ENCODE results near the gene MAP3K7CL.

The MAP3K7CL gene

GRCh38 chr21:29196670-29197191 is 66.3 kb downstream of the MAP3K7CL start:
- DNase-seq (ENCODE audit: low read depth), result no peak

- DNase-seq (ENCODE audit: low read depth), result no peak
These were observed 70.7 kb downstream of the MAP3K7CL start for GRCh38 chr21:29201186-29201585.

GRCh38 chr21:29205009-29205408 is 74.6 kb downstream of the MAP3K7CL start:
- no peak for DNase-seq (ENCODE audit: low read depth)

- DNase-seq (ENCODE audit: low read depth), result no peak
These were observed 75.5 kb downstream of the MAP3K7CL start for GRCh38 chr21:29205988-29206387.

GRCh38 chr21:29206445-29206844 is 76.0 kb downstream of the MAP3K7CL start:
- DNase-seq (ENCODE audit: low read depth), result no peak

GRCh38 chr21:29207201-29207600 is 76.8 kb downstream of the MAP3K7CL start:
- no peak for DNase-seq (ENCODE audit: low read depth)

GRCh38 chr21:29208044-29208681 is 77.7 kb downstream of the MAP3K7CL start:
- no peak for DNase-seq (ENCODE audit: low read depth)

- peak; percentile 81 for DNase-seq (ENCODE audit: low read depth)
These were observed 78.2 kb downstream of the MAP3K7CL start for GRCh38 chr21:29208682-29209059.

GRCh38 chr21:29209696-29210095 is 79.3 kb downstream of the MAP3K7CL start:
- no peak for DNase-seq (ENCODE audit: low read depth)

GRCh38 chr21:29211205-29211604 is 80.8 kb downstream of the MAP3K7CL start:
- no peak for DNase-seq (ENCODE audit: low read depth)

- no peak for DNase-seq (ENCODE audit: low read depth)
These were observed 82.0 kb downstream of the MAP3K7CL start for GRCh38 chr21:29212446-29212845.

- DNase-seq (ENCODE audit: low read depth), result no peak
These were observed 83.3 kb downstream of the MAP3K7CL start for GRCh38 chr21:29213513-29214385.

- DNase-seq (ENCODE audit: low read depth), result no peak
These were observed 85.3 kb downstream of the MAP3K7CL start for GRCh38 chr21:29215709-29216108.

GRCh38 chr21:29217818-29218291 is 87.4 kb downstream of the MAP3K7CL start:
- DNase-seq (ENCODE audit: low read depth), result peak; percentile 99

- no peak for DNase-seq (ENCODE audit: low read depth)
These were observed 88.3 kb downstream of the MAP3K7CL start for GRCh38 chr21:29218749-29219148.

GRCh38 chr21:29219165-29219770 is 88.8 kb downstream of the MAP3K7CL start:
- no peak for DNase-seq (ENCODE audit: low read depth)

GRCh38 chr21:29221253-29221744 is 90.9 kb downstream of the MAP3K7CL start:
- DNase-seq (ENCODE audit: low read depth), result peak; percentile 49

- DNase-seq (ENCODE audit: low read depth), result no peak
These were observed 93.6 kb downstream of the MAP3K7CL start for GRCh38 chr21:29224006-29224405.

All from HS-5 (cell line).